PC-3 (cell line): Measurements from ENCODE around the gene PCDHGB5.

Source experiments
- EZH2phosphoT487 ChIP-seq: fragments of 300-600 bp; sonication (generic); IDR thresholded peaks from 2 replicates; pipeline ENCODE4 v1.6.1; 2018; ENCODE audit warnings: mild to moderate bottlenecking, antibody characterized with exemption, low read length, borderline replicate concordance
- TF ChIP-seq, protein P1 (sequence below): fragments of 300-600 bp; sonication (generic); conservative IDR thresholded peaks from 2 replicates; pipeline ENCODE4 v1.5.1; 2017; ENCODE audit warnings: antibody characterized with exemption, low read depth, mild to moderate bottlenecking, low read length

DNA sequence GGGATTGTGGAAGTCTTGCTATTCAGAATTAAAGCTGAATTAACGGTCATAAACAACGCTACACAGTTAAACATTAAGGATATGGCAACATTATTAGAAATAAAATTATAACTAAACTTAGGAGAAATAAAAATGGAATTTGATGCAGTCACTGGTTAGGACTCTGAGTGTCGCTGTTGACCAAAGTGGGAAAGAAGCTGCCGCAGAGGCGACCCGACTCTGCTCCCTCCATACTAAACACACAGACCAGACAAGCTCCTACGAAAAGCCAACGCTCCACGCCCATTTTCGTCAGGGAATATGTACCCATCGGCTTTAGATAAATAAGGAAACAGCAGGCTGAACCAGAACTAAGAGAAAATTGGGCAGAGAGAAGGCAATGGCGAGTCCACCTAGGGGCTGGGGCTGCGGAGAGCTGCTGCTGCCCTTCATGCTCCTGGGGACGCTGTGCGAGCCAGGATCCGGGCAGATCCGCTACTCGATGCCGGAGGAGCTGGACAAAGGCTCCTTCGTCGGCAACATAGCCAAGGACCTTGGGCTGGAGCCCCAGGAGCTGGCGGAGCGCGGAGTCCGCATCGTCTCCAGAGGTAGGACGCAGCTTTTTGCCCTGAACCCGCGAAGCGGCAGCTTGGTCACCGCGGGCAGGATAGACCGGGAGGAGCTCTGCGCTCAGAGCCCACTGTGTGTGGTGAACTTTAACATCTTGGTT is 33.6 kb upstream of the PCDHGB5 start, which contains the start of gene PCDHGA5:
- TF ChIP-seq, protein P1, sequence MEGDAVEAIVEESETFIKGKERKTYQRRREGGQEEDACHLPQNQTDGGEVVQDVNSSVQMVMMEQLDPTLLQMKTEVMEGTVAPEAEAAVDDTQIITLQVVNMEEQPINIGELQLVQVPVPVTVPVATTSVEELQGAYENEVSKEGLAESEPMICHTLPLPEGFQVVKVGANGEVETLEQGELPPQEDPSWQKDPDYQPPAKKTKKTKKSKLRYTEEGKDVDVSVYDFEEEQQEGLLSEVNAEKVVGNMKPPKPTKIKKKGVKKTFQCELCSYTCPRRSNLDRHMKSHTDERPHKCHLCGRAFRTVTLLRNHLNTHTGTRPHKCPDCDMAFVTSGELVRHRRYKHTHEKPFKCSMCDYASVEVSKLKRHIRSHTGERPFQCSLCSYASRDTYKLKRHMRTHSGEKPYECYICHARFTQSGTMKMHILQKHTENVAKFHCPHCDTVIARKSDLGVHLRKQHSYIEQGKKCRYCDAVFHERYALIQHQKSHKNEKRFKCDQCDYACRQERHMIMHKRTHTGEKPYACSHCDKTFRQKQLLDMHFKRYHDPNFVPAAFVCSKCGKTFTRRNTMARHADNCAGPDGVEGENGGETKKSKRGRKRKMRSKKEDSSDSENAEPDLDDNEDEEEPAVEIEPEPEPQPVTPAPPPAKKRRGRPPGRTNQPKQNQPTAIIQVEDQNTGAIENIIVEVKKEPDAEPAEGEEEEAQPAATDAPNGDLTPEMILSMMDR: peak; percentile 53
- no peak for TF ChIP-seq EZH2phosphoT487
